HCT116 (cell line): Measurements from ENCODE around the gene MMP21.

Experiments used
- EZH2 ChIP-seq: fragments of 200-600 bp; sonication (generic); IDR thresholded peaks from 2 replicates; pipeline ENCODE4 v1.6.1; 2017; ENCODE audit warnings: antibody characterized with exemption, mixed run types
- POLR2A ChIP-seq: IDR thresholded peaks from 2 replicates; pipeline ENCODE4 v1.7.0; 2011; ENCODE audit warnings: borderline replicate concordance; ENCODE audit not compliant: insufficient read depth, insufficient read length; ENCODE audit errors: extremely low read depth
- POLR2AphosphoS5 ChIP-seq: IDR thresholded peaks from 2 replicates; pipeline ENCODE4 v1.6.1; 2011; ENCODE audit warnings: mild to moderate bottlenecking, low read depth, low read length, moderate library complexity
- SP1 ChIP-seq: IDR thresholded peaks from 2 replicates; pipeline ENCODE4 v1.6.1; 2012; ENCODE audit warnings: low read depth
- SRF ChIP-seq: IDR thresholded peaks from 2 replicates; pipeline ENCODE4 v1.6.1; 2012; ENCODE audit warnings: low read depth
- TF ChIP-seq, protein P1 (sequence below), 3 experiments: fragments of 200-600 bp in 1 of 3; sonication (generic) in 1 of 3; IDR thresholded peaks in 2 of 3; conservative IDR thresholded peaks in 1 of 3; 2 replicates each; pipeline ENCODE4 v1.5.1; 2012 to 2017; ENCODE audit warnings: low read depth in 2 of 3, low read length in 2 of 3, antibody characterized with exemption in 1 of 3, borderline replicate concordance in 1 of 3, control low read depth in 1 of 3, mild to moderate bottlenecking in 1 of 3, mixed read lengths in 1 of 3, mixed run types in 1 of 3, moderate library complexity in 1 of 3; ENCODE audit not compliant: insufficient read depth in 1 of 3
- TF ChIP-seq, protein P2 (sequence below): IDR thresholded peaks from 2 replicates; pipeline ENCODE4 v1.6.1; 2011; ENCODE audit warnings: mild to moderate bottlenecking, low read length, moderate library complexity; ENCODE audit not compliant: insufficient replicate concordance; ENCODE audit errors: extremely low read depth
- TF ChIP-seq, protein P3 (sequence below): IDR thresholded peaks from 2 replicates; pipeline ENCODE4 v1.6.1; 2012

DNA sequence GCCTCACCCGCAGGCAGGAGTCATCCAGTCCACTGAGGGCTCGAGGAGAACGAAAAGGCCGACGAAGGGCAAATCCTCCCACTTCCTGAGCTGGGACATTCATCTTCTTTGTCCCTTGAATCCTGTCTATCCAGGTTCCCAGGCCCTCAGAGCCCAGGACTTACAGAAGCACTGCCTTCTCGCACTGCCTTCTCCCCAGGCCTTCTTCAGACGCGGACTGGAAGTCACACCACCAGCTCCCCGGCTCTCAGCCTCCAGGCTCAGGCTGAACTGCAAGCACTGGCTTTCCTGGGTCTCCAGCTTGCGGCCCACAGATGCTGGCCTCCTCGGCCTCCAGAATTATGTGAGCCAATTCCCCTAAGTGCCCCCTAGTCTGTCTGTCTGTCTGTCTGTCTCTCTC lies 6.4 kb upstream of the MMP21 start:
- TF ChIP-seq, protein P1, sequence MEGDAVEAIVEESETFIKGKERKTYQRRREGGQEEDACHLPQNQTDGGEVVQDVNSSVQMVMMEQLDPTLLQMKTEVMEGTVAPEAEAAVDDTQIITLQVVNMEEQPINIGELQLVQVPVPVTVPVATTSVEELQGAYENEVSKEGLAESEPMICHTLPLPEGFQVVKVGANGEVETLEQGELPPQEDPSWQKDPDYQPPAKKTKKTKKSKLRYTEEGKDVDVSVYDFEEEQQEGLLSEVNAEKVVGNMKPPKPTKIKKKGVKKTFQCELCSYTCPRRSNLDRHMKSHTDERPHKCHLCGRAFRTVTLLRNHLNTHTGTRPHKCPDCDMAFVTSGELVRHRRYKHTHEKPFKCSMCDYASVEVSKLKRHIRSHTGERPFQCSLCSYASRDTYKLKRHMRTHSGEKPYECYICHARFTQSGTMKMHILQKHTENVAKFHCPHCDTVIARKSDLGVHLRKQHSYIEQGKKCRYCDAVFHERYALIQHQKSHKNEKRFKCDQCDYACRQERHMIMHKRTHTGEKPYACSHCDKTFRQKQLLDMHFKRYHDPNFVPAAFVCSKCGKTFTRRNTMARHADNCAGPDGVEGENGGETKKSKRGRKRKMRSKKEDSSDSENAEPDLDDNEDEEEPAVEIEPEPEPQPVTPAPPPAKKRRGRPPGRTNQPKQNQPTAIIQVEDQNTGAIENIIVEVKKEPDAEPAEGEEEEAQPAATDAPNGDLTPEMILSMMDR (IDR thresholded peaks at IDR 0.05 in 2 of 3, conservative IDR thresholded peaks at IDR 0.05 in 1 of 3; ENCODE audit: borderline replicate concordance in 1 of 3, insufficient read depth in 1 of 3, low read depth in 2 of 3, low read length in 2 of 3) = no peak
- TF ChIP-seq SP1 (no peak), EZH2 (no peak), POLR2AphosphoS5 (no peak), POLR2A (no peak), SRF (no peak)
- TF ChIP-seq, protein P2, sequence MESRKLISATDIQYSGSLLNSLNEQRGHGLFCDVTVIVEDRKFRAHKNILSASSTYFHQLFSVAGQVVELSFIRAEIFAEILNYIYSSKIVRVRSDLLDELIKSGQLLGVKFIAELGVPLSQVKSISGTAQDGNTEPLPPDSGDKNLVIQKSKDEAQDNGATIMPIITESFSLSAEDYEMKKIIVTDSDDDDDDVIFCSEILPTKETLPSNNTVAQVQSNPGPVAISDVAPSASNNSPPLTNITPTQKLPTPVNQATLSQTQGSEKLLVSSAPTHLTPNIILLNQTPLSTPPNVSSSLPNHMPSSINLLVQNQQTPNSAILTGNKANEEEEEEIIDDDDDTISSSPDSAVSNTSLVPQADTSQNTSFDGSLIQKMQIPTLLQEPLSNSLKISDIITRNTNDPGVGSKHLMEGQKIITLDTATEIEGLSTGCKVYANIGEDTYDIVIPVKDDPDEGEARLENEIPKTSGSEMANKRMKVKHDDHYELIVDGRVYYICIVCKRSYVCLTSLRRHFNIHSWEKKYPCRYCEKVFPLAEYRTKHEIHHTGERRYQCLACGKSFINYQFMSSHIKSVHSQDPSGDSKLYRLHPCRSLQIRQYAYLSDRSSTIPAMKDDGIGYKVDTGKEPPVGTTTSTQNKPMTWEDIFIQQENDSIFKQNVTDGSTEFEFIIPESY = no peak
- TF ChIP-seq, protein P3, sequence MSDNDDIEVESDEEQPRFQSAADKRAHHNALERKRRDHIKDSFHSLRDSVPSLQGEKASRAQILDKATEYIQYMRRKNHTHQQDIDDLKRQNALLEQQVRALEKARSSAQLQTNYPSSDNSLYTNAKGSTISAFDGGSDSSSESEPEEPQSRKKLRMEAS = no peak
